ENCODE results near the gene AK9.
A peak's percentile ranks its signal among the peaks of the same experiment; 100 is the strongest.

The AK9 gene

DNA sequence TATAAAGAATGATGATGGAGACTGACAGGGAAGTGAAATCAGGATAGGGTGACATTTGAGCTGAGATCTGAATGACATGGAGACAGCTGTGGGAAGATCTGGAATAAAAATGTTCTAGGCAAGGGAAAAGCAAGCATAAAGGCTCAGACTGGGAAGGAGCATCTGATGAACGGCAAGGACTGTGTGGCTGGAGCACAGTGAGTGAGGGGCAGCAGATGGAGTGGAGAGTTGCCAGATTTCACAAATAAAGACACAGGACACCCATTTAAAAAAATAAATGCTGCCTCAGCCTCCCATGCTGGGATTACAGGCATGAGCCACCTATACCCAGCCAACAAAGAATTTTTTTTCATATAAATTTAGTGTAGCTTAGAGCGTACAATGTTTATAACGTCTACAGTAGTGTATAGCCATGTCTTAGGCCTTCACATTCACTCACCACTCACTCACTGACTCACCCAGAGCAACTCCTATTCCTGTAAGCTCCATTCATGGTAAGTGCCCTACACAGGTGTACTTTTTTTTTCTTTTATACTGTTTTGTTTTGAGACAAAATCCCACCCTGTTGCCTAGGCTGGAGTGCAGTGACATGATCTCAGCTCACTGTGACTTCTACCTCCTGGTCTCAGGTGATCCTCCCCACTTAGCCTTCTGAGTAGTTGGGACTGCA lies 205.6 kb downstream of the AK9 start:
- TF ChIP-seq, protein P1, sequence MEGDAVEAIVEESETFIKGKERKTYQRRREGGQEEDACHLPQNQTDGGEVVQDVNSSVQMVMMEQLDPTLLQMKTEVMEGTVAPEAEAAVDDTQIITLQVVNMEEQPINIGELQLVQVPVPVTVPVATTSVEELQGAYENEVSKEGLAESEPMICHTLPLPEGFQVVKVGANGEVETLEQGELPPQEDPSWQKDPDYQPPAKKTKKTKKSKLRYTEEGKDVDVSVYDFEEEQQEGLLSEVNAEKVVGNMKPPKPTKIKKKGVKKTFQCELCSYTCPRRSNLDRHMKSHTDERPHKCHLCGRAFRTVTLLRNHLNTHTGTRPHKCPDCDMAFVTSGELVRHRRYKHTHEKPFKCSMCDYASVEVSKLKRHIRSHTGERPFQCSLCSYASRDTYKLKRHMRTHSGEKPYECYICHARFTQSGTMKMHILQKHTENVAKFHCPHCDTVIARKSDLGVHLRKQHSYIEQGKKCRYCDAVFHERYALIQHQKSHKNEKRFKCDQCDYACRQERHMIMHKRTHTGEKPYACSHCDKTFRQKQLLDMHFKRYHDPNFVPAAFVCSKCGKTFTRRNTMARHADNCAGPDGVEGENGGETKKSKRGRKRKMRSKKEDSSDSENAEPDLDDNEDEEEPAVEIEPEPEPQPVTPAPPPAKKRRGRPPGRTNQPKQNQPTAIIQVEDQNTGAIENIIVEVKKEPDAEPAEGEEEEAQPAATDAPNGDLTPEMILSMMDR (IDR thresholded peaks at IDR 0.05; ENCODE audit: borderline replicate concordance, insufficient read depth, low read depth, low read length), result no peak

DNA sequence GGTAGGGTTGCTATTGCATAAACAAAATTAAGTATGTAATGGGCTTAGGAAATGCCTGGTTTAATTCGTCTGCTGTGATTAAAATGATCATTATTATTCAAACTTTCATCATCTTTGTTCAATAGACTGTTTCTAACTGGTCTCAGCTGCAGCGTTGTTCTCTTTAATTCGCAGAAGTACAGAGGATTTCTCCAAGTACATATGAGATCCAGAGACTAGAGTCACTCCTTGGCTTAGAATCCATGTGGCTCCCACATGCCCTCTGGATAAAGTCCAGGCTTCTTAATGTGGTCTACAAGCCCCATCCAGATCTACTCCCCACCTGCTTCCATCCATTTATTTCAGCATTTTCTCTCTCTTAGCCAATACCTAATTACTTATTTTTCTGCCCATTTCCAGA lies 206.9 kb downstream of the AK9 start:
- TF ChIP-seq, protein P1 (IDR thresholded peaks at IDR 0.05; ENCODE audit: borderline replicate concordance, insufficient read depth, low read depth, low read length), result no peak
- H3K4me3 ChIP-seq (ENCODE audit: low read depth, low read length), result no peak overlapping the region

More for the DNA sequence above, 205.6 kb downstream of the AK9 start:
- no peak overlapping the region for H3K4me3 ChIP-seq (ENCODE audit: low read depth, low read length)

DNA sequence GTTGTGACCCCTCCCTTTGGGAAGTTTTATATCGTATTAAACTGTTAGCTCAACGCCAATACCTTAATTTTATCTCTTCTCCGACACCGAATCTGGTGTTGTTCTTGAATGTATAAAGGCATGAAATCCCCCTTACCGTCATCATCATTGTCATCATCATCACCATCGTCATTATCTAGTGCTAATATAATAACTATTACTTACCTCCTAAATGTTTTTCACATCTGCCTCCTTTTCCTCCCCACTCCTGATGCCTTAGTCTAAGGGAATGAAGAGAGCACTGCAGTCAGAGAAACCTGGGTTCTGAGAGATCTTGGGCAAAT lies 207.3 kb downstream of the AK9 start:
- H3K4me3 ChIP-seq (ENCODE audit: low read depth, low read length), result peak overlapping the region; percentile 36
- TF ChIP-seq, protein P1 (IDR thresholded peaks at IDR 0.05; ENCODE audit: borderline replicate concordance, insufficient read depth, low read depth, low read length), result no peak

DNA sequence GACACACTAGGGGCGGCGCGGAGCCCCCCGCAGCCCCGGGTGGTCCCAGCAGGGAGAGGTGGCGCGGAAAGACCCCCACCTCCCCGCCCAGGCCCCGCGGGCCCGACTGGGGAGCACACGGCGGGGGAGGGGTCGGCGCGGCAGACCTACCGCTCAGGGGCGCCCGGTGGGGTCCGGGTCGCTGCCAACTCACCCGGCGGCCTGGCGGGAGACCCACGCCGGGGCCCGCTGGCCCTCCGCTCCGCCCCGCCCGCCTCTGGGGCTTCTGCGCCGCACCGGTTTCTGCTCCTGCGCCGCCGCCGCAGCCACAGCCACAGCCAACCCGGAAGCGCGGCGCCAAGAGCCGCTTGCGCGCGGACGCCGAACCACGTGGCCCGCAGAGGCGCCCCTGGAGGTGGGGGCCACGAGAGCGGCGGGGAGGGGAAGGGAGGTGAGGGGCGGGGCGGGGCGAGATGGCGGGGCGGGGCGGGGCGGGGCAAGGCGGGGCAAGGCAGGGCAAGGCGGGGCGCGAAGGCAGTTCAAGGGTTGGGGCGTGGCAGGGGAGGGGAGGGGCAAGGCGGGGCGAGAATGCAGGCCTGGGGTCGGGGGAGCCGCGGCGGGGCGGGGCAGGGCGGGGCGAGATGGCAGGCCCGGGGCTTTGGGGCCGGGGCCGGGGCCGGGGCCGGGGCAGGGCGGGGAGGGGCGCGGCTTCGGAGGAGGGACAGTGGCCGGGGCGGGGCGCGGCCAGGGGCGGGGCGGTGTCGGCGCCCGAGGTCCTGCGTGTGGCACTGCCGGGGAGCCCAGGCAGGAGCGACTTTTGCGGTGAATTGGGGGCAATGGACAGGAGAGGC lies 207.9 kb downstream of the AK9 start, which contains the start of gene ZBTB24:
Gene ZBTB24 (minus strand): TSS at position 315 of the 830 bp plus-strand sequence. CDS start 1,193 bp downstream, outside the sequence.
- H3K4me3 ChIP-seq (ENCODE audit: low read depth, low read length), result peak within 1 kb of the TSS; percentile 79
- TF ChIP-seq, protein P1 (IDR thresholded peaks at IDR 0.05; ENCODE audit: borderline replicate concordance, insufficient read depth, low read depth, low read length), result no peak

DNA sequence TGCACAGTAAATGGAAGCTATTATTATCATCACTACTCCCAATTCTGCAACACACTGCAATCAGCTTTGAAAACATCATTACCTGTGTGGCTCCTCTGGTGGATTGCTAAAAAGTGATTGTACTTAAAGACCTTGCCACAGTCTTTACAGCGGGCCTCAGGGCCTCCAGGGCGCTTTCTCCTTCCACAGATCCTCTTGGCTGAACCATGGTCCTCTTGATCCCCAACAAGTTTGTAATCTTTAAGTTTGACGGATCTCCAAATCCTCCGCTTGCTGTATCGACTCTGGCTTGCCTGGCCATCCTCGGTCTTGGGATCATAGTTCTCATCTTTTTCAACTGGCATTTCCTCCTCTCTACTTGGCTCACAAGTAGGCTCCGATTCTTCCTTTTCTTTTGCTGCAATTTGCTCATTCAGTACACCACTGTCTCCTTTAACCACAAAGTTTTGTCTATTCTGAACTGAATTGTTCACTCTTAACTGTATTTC lies 210.0 kb downstream of the AK9 start:
- no peak overlapping the region for H3K4me3 ChIP-seq (ENCODE audit: low read depth, low read length)
- TF ChIP-seq, protein P1 (IDR thresholded peaks at IDR 0.05; ENCODE audit: borderline replicate concordance, insufficient read depth, low read depth, low read length), result no peak

DNA sequence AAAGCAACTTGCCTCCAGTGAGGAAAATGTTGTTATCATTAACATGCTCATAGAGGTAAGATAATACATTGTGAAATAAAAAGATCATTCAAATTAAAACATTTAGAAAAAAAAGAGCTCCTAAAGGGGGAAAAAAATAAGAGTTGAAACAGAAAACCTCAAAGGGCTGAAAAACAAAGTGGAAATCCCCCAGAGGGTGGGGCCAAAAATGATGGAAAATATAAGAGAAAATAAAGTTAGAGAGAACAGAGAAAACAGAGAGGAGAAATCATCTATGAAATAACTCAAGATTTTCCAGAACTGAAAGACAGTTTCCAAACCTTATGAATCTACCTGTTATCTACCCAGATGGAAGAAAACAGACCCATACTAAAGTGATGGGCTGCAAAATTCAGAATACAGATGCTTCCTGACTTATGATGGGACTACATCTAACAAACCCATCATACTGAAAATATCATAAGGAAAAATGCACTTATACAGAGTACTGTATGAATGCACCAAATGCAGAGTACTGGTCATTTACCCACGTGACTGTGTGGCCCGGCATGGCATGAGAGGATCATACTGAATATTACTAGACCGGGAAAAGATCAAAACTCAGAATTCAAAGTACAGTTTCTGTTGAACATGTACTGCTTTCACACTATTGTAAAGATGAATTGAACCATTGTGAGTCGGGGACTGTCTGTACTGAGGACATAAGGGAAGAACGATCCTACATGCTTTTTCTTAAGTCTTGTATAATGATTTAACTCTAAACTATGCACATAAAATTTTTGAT lies 212.0 kb downstream of the AK9 start:
- TF ChIP-seq, protein P1 (IDR thresholded peaks at IDR 0.05; ENCODE audit: borderline replicate concordance, insufficient read depth, low read depth, low read length), result no peak
- H3K4me3 ChIP-seq (ENCODE audit: low read depth, low read length), result no peak overlapping the region
